GM21825 (cell line): Measurements from ENCODE around the gene PDYN.
"Not testable (repeated sequence)": the region's sequence is repeated elsewhere in the genome, so short reads cannot be mapped to it uniquely, and the experiment has no call there.

Source experiments
- ATAC-seq: cut with Tn5 transposase; IDR thresholded peaks from one replicate; pipeline ENCODE4 v1.9.1; 2021; ENCODE audit warnings: mild to moderate bottlenecking, moderate library complexity; ENCODE audit not compliant: unreplicated experiment

Gene PDYN

GRCh38 chr20:1993986-1994385 lies at the start of gene PDYN:
TSS of gene PDYN (minus strand) at chr20:1994058. CDS start at chr20:1983084, 10,974 bp downstream.
- ATAC-seq: no peak

DNA sequence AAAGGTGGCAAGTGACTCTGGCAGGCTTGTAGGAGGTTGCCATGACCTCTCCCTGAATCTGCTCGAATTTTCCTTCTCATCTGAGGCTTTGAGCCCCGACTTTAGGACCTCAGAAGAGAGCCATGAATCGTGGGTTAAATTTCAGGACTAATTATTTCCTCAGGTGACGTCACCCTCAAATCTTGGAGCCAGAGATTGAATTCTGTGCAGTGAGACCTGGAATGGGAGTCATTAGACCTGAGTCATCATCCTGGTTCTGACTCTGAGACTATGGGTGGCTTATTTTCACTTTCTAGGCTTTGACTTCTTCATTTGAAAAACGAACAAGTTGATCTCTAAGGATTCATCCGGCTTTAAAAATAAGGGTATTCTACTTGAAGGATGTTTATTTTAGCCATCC lies 48.5 kb upstream of the PDYN start:
- ATAC-seq: no peak

- no peak for ATAC-seq
Measured at GRCh38 chr20:2038161-2038560, 44.3 kb upstream of the PDYN start.

DNA sequence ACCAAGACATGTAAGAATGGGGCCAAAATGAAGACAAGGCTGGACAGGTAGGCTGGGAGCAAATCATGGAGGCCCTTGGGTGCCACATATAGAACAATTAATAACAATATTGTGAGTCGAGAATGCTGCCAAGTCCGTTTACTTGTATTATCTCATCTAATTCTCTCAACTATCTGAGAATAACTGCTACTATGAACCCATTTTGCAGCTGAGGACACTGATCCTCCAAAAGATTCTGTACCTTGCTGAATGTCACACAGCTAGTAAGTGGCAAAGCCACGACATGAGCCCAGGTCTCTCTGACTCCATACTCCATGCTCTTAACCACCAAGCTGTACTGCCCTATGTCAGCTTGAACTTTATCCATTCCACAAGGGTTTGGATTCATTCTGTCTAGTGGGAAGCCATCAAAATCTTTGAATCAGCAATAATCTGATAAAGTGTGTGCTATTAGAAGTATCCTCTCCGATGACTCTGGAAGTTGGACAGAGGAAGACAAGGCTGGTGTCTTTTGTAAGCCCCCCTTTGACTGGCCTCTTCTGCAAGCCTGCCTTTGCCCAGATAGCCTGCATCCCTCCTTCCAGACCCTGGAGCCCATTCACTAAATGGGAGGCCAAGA lies 43.5 kb upstream of the PDYN start:
- ATAC-seq: no peak

- ATAC-seq: not testable (repeated sequence)
Measured at GRCh38 chr20:2036357-2036756, 42.5 kb upstream of the PDYN start.

GRCh38 chr20:2032168-2032567 lies 38.3 kb upstream of the PDYN start:
- no peak for ATAC-seq

- ATAC-seq: no peak
Measured at GRCh38 chr20:2026514-2026913, 32.7 kb upstream of the PDYN start.

DNA sequence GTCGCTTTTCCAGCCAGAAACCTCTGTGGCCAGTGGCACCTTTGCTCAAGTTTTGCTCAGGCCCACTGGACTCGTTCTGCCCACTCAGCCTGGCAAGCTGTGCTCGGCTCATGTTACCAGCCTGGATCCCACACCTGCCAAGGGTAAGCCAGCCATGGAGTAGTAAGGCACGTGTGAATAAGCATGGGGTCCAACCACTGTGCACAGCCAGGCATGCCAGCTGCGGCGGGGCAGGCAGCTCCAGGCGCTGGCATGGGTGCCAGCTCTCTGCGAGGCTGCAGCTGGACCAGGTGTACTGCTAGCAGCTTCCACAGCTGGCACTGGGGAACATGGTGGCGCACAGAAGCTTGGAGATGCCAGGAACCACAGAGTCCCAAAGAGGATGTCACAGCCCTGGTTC lies 32.1 kb upstream of the PDYN start:
- ATAC-seq: no peak

- no peak for ATAC-seq
Measured at GRCh38 chr20:2023151-2023550, 29.3 kb upstream of the PDYN start.

DNA sequence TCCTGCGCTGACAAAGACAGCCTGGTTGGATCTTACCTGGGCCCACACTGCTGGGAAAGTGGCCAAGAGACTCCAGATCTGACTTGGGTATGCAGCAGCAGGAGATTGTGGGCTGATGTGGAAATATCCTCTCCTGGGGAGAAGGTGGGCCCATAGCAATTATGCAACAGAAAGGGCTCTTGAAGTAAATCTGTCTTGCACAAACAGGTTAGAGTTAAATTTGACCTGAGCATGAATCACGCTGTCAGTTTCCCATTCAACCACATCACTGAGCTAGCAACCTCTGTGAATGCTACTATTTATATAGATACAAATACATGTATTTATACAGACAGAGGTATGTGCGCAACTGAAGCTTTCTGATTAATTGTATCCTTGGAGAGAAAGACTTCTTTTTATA lies 28.3 kb upstream of the PDYN start:
- no peak for ATAC-seq

GRCh38 chr20:2010533-2010932 lies 16.7 kb upstream of the PDYN start:
- no peak for ATAC-seq

GRCh38 chr20:2006452-2007361 lies 12.8 kb upstream of the PDYN start:
- no peak for ATAC-seq

DNA sequence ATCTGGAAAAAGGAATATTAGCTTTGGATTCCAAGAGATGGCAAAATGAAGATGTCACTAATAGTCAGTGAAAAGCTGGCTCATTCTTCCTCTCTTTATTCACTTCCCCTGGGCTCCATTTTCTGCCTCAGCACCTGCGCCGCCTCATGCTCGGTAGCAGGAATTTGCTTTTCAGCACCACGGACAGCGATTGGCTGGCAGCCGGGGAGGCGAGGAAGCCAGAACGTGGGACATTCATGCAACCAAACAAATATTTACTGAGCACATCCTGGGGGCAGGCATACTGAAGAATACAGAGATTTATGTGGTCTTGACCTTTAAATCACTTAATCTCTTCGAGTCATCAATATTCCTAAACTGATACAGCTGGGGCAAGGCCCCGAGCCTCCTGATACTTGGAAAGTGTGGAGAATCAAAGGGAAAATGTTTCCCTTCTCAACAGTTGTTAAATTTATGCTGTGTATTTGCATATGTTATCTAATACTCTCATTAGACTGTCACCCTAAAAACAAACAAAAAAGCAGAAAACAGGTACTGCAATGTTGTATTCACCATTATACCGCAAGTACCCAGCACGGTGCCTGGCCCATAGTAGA lies 12.1 kb upstream of the PDYN start:
- no peak for ATAC-seq

- ATAC-seq: no peak
Measured at GRCh38 chr20:2005359-2005758, 11.5 kb upstream of the PDYN start.

DNA sequence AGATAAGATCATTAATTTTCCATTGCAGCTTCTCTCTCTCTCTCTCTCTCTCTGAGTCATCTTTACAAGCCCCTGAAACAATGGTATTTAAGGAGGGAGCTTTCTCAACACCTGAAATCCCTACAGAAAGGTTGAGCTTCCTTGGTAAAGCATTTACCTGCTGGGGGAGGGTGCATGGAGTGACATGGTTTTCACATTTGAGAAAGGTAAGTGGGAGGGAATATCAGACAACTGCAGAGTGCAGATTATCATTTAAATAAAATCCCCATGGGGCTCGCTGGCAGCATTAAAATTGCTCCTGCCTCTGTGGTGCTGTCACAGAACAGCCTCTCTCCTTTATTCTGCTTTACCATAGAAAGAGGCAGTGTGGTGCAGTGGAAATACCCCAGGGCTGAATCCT lies 10.3 kb upstream of the PDYN start:
- ATAC-seq: no peak

GRCh38 chr20:2002365-2002764 lies 8.5 kb upstream of the PDYN start:
- no peak for ATAC-seq

DNA sequence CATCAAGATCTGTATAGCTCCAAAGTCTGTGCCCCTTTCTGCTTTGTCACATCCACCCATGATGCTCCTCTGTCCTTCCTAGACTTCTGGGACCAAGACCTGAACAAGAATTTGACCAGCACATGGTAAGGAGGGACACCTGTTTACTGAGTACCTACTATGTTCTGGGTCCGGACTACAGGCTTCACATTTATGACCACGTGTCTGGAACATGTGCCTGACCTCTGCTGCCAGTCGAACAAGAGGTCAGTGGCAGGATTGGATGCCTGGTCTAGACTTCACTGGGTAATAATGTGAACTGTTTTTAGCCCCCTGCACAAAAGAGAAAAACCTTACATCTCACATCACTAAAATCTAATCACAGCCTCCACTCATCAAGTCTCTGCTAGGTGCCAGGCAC lies 7.3 kb upstream of the PDYN start:
- ATAC-seq: no peak

- ATAC-seq: no peak
Measured at GRCh38 chr20:2000285-2000684, 6.4 kb upstream of the PDYN start.

DNA sequence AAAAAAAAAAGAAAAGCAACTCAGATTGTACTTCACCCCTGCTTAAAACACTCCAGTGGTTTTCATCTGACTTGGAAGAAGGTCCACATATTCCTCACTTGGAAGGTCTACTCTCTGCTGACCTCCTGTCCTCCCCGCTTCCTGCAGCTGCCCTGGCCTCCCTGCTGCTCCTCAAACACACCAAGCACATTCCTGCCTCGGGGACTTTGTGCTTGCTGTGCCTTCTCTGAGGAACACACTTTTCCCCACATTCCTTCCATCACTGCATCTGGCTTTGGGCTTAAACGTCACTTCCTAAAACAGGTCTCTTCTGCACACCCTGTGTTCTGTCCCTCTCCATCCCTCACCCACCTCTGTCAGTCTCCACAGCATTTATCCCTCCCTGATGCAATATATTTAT lies 4.9 kb upstream of the PDYN start:
- ATAC-seq: no peak

DNA sequence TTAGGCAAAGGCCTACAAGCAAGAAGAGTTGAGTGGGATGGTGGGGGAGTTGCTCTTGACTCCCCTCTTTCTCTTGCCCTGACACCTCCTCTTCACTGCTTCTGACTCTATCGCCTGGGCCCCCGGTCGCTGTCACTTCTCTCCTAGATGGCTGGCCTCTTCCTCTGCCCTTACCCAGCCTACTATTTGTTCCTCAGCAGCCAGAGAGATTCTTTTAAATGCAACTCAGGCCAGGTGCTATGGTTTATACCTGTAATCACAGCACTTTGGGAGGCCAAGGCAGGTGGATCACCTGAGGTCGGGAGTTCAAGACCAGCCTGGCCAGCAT lies 4.3 kb upstream of the PDYN start:
- no peak for ATAC-seq

GRCh38 chr20:1997483-1998192 lies 3.8 kb upstream of the PDYN start:
- ATAC-seq: no peak
